Activated naive CD4-positive, alpha-beta T cell treated with anti-CD3 and anti-CD28 coated beads, Interleukin-2, amount 50 U/mL, for 72 hours (primary cell): ENCODE results near the gene GPR61. TPM values are rescaled to one million over a fixed set of nuclear protein-coding genes. Genes with fewer than 3 reads are reported as not detected.
A peak's percentile ranks its signal among the peaks of the same experiment; 100 is the strongest.

ENCODE experiments used
- ATAC-seq, 2 donors: fragments of 150-1000 bp; cut with Tn5 transposase; 2 replicates each; pipeline ENCODE4 v1.10.0; 2021; ENCODE audit warnings: mild to moderate bottlenecking in 2 of 2, moderate library complexity in 2 of 2
- DNase-seq, 2 donors: peaks; one replicate each; pipeline ENCODE4 v3.0.0; 2021 to 2022; ENCODE audit warnings: low spot score in 2 of 2
- H3K27ac Mint-ChIP-seq, 2 donors: one replicate each; pipeline ENCODE4 v1.8.0; 2022; ENCODE audit warnings: mild to moderate bottlenecking in 2 of 2, mixed read lengths in 2 of 2
- H3K36me3 Mint-ChIP-seq, 2 donors: one replicate each; pipeline ENCODE4 v1.8.0; 2022; ENCODE audit warnings: mixed read lengths in 2 of 2
- H3K9me3 Mint-ChIP-seq, 2 donors: one replicate each; pipeline ENCODE4 v1.8.0; 2022; ENCODE audit warnings: mixed read lengths in 2 of 2
- total RNA-seq, 2 donors: library from RNA; stranded (reverse); gene quantifications; one replicate each; pipeline ENCODE4 v1.2.3, GENCODE V29; 2022

Gene GPR61
- total RNA-seq, 2 donors from 2014 or later = 0.57 TPM; not detected in 1

DNA sequence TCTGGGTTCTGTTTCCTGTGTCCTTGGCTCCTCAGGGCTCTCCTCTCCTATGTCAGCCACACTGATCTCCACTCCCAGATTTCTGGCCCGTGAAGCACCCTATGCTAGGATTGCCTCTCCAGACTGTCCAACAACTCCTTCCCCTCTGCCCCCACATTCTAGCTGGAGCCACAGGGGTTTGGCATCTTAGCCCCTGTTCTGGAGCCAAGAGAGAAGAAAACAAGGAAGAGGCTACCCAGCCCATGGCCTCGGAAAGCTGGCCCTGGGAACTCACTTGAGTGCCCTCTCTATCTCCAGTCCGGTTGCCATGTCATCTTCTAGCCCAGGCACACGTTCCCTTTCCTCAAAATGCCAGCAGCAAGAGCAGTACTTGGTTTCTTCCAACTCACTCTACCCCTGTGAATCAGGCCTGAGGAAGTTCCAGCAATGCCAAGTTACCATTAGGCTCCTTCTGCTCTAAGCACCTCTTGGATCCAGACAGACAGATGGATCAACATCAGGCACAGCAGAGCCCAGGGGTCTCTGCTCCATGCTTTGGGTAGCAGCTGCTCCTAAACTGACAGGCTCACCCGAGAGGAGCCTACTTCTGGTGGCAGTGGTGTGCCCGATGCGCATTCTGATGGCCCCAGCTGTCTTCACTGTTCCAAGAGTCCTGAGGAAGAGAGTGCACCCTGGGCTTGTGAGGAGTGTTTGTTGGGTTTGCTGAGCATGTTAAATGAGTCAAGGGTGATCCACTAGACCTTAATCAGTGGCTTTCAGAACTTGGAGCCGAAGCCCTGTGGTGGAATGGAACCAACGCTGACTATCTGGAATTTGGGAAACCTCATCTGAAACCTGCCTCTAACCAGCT lies 11.6 kb upstream of the GPR61 start:
- H3K36me3 Mint-ChIP-seq = no peaks in the 10 kb centered on the region
- H3K27ac Mint-ChIP-seq = peak overlapping the region in 1 of 2 donors; percentile 19
- no peaks in the 10 kb centered on the region for H3K9me3 Mint-ChIP-seq
- no peak for ATAC-seq
- no peak for DNase-seq

DNA sequence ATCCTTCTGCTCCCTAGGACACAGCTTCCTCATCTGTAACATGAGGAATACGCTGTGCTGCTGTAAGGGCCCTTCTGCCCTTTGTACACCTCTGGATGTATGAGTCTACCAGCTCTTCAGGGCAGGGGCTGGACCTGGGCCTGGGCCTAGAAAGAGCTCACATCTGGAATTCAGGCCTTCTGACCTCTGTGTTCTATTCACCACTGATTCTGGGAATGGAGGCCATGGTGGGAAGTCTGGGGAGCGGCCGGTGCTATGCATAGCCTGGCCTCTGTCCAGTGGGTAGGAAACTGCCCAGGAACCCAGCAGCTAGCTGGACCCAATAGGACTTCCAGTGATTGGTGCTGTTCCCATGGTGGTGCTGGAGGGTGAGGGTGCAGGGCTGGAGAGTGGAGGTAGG lies 11.0 kb upstream of the GPR61 start:
- no peaks in the 10 kb centered on the region for H3K36me3 Mint-ChIP-seq

DNA sequence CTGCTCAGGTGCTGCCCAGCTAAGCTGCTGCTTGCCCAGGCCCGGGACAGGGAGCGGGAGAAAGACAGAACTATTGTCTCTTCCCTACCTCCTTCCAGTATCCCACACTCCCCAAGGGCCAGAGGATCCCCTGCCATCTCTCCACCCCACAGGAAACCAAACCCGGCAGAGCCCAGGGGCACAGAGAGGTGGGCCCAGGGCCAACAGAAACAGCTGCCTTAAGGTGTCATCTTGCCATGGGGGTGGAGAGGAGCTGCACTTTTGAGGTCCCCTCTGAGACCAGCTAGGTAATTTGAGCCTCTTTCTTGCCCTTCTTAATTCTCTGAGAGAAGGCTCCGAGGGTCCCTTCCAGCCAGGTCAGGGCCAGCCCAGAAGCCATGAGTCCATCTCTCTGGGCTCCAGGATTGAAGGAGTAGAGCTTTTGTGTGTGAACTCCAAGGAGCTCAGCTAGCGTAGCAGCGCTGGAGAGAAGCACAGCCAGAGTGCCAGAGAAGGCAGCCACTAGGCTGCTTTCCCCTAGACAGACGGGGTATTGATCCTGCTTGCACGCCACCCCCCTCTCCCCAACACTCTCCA lies 9.7 kb upstream of the GPR61 start:
- Mint-ChIP-seq H3K27ac (peak overlapping the region in 1 of 2 donors; percentile 40), H3K9me3 (no peaks in the 10 kb centered on the region), H3K36me3 (no peaks in the 10 kb centered on the region)
- no peak for ATAC-seq
- DNase-seq = no peak

More for the DNA sequence above, 11.0 kb upstream of the GPR61 start:
- DNase-seq = no peak
- ATAC-seq = no peak
- Mint-ChIP-seq H3K27ac (peak overlapping the region in 1 of 2 donors; percentile 65), H3K9me3 (no peaks in the 10 kb centered on the region)

DNA sequence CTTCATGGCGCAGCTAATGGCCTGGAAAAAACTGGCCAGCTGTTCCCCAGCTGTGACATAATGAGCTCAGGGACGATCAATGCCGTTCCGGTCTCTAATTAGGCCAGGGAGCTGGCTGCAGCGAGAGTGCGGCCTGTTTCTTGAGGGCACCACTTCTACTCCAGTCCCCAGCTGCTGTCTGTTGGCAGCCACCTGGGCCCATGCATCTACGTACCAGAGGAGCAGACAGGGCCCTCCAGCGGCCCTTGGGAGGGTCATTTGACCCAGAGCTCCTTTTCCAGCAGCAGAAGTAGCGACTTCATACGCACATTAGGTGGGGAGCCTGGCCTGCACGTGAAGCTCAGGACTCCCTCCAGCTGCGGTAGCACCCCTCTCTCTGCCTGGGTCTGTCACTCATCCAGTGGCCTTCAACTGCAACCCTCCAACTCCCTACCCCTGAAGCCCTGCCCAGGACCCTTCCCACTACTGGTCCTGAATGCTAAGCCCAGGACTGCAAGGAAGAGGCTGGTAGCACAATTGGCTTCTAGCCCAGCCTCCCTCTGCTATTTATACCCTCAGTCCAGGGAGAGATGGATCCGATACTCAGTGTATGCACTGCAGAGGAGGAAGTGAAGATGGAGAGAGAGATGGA lies 9.1 kb upstream of the GPR61 start:
- ATAC-seq = no peak
- Mint-ChIP-seq H3K27ac (peak overlapping the region; percentile 63 to 90), H3K9me3 (no peaks in the 10 kb centered on the region), H3K36me3 (no peaks in the 10 kb centered on the region)
- no peak for DNase-seq

DNA sequence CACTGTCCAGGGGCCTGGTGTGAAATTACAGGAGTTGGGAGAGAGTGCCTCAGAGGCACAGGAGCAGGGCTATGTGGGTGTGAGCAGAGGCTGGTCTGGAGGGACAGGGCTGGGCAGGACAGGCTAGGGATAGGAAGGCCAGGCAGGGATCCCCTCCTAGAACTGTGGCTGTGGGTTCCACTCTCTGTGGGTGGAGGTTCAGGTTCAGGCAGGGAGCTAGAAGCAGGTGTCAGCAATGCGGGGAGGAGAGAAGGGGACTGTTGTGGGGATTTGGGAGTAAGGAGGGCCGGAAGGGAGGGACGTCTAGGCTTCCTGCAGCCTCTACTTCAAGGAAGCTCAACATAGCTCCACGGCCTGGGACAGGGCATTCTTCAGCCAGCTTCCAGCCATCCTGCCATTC lies 8.3 kb upstream of the GPR61 start:
- Mint-ChIP-seq H3K36me3 (no peaks in the 10 kb centered on the region), H3K9me3 (no peaks in the 10 kb centered on the region), H3K27ac (peak overlapping the region; percentile 63 to 90)
- ATAC-seq (no peak), DNase-seq (no peak)

DNA sequence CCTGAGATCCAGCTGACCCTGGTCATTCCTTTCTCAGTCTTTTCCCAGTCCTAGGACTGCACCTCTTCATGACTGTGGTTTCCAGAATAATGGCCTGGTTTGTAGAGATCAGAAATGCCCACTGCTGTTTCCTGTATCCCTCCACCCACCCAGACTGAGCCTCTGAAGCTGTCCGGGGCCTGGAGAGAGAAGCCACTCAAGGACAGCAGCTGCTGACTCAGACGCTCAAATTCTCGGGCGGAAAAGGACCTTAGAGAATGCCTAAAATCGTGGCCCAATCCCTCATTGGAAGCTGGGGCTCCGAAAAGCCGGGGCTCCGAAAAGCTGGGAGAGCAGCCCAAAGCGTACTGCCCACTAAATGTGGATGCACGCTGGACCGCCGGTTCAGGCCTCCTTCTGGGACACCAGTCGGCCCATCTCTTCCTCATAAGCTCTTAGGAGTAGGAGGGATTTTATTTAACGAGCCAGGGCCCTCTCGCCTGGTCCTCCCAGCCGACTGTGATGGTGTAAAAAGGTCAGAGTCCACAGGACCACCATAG lies 7.8 kb upstream of the GPR61 start:
- Mint-ChIP-seq H3K36me3 (no peaks in the 10 kb centered on the region), H3K9me3 (no peaks in the 10 kb centered on the region), H3K27ac (peak overlapping the region; percentile 90)
- ATAC-seq (no peak), DNase-seq (no peak)

DNA sequence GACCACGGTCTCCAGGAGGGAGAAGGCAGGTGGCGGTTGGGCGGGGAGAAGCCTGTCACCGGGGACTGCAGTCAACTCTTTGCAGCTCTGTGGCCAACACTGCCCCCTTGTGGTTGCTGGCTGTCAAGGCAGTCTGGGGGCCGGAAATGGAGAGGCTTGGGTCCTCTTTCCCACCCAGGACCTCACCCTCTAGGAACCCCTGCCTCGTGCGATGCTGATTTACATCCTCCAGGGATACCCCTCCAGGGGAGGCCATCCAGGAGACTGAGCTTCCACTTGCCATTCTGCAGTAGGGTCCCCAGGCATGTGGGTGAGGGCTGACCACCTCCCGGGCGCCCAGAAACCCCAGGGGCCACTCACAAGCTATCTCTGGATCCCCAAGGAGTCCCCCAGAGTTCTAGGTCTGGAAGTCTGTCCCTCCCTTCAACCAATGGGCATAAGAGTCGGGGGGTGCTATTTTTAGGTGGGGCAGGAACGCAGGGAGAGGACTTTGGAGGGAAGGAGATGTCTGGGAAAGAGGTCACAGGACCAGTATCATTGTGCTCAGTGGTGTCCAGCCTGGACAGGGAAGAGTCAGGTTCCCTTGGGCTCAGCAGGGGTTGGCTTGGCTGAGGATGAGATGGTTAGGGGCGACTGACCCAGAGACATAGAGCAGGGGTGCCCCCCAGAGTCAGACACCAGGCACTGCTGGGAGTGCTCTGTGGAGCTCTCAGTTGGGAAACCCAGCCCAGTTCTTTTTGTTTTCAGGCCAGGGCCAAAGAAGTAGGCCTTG lies 7.1 kb upstream of the GPR61 start:
- no peaks in the 10 kb centered on the region for H3K9me3 Mint-ChIP-seq
- H3K27ac Mint-ChIP-seq = peak overlapping the region; percentile 90
- peak; percentile 90 to 91 for ATAC-seq
- DNase-seq = peak; percentile 90 to 97
- no peaks in the 10 kb centered on the region for H3K36me3 Mint-ChIP-seq

DNA sequence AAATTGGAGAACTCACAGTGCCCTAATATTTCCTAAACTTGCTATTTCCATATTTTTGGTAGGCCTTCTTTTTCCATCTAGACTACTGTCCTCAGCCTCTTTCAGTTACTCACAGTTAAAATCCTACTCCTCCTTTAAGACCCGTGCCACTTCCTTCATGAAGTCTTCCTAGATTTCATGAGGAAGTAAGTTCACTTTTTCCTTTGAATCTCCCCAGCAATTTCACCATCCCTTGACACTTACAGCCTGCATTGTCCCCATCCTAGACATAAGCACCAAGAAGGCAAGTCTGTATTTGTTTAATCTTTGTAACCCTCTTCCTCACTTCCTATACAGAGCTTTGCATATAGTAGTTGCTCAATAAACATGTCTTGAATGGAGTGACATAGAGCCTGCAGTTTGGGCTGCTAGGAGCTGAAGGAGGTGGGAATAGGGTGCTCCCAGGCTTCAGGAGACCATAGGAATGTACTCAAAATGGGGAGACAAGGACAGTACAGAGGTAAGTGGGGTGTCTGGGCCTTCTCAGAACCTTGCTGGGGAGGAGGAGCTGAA lies 5.3 kb upstream of the GPR61 start:
- H3K27ac Mint-ChIP-seq = no peak overlapping the region
- H3K36me3 Mint-ChIP-seq = no peaks in the 10 kb centered on the region
- no peaks in the 10 kb centered on the region for H3K9me3 Mint-ChIP-seq
- DNase-seq = no peak
- no peak for ATAC-seq

DNA sequence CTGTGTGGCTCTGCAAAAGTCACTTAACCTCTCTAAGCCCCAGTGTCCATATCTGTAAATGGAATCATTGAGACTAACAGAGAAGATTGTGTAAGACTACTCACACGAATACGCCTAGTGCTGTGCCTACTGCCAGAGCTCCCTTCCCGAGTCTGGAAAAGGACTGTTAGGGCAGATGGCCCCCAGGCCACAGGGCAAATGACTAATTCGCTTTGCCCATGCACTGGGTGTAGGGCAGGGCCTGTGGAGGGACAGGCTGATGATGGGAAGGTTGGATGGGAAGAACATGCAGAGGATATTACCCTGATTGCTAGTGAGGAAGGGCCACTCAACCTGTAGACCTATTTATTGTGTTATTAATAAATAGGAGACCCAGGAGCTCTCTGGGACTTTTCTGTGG lies 4.2 kb upstream of the GPR61 start:
- no peak for ATAC-seq
- Mint-ChIP-seq H3K36me3 (no peaks in the 10 kb centered on the region), H3K9me3 (no peaks in the 10 kb centered on the region), H3K27ac (no peak overlapping the region)
- DNase-seq = no peak

DNA sequence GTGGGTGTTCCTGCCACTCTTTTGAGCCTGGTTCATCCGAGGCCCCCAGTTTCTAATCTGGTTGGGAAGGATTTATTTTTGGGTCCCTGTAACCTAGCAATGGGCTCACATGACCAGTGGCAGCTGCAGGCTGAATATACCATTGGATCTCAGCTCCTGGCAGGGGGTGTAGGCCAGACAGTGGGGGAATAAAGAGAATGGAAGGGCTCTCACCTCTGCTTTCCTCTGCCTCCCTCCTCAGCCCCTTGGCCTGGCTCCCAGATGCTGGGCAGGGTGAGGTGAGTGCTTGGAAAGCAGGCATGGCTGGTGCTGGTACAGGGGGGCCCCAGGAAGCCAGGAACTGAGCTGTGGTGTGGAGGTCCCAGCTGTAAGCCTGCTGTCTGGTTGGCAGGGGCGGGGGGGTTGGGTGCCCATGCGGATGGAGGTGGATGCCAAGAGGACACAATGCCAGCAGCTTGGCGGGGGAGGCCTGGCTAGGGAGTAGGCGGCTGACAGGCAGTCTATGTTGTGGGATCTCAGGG lies 3.6 kb upstream of the GPR61 start:
- ATAC-seq = no peak
- H3K9me3 Mint-ChIP-seq = no peaks in the 10 kb centered on the region
- no peak for DNase-seq
- H3K27ac Mint-ChIP-seq = no peak overlapping the region
- no peaks in the 10 kb centered on the region for H3K36me3 Mint-ChIP-seq

DNA sequence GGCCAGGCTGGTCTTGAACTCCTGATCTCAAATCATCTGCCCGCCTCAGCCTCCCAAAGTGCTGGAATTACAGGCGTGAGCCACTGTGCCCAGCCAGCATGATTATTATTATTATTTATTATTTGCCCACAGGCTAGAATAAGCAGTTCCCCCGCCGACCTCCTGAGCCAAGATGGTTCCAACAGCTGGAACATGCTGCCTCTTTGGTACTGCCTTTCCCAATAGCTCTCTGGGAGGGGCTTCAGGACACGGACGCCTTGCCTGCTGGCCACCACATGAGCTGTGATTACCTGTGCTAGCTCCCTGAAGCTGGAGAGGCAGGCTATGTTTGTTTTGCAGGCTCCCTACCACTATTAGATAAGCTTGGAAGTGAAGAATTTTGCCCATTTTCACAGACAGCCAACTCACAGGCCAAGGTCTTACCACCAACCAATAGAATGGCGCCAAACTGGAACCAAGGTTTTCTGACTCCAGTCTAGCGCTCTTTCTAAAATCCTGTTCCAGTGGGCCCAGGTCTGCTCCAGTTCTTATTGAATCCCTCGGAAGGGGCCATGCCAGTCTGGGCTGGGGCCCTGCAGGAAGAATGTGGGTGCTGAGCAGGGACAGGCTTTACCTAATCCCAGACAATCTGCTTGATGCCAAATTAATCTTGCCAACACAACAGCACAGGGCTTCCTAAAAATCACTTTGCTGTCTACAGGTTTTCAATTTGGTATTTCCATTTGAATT lies 2.1 kb upstream of the GPR61 start:
- no peaks in the 10 kb centered on the region for H3K36me3 Mint-ChIP-seq
- no peak overlapping the region for H3K27ac Mint-ChIP-seq
- ATAC-seq = no peak
- no peak for DNase-seq
- H3K9me3 Mint-ChIP-seq = no peaks in the 10 kb centered on the region

DNA sequence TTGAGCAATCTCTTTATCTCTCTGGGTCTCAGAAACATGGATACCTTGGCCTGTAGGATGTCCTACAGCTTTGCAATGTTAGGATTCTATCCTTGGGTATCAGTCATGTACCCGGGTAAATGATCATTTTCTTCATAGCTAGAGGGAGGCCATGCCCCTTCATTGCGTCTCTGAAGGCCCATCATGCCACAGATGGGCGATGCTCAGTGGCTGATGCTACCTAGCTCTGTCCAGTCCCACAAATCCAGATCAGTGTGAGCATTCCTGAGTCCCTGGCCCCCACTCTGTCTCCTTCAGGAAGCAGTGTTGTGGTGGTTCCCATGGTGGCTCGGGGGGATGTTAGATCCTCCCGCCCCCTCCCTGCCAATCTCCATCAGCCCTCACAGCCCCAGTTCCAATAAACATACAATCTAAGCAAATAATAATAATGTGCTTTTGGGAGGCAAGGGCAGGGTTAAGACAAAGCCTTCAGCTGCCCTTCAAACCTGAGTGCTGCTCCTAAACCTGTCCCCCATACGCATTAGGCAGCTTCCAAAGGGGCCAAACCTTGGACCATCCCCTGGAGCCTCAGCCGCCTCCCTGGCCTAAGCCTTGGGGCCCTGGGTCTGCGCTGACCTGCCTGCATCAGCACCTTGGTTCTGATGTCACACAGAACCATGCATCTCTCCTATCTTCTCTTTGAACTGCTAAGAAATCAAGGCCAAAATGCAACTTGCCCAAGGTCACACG lies 681 bp upstream of the GPR61 start:
- H3K27ac Mint-ChIP-seq = no peak overlapping the region
- DNase-seq (no peak), ATAC-seq (no peak)
- H3K9me3 Mint-ChIP-seq = no peaks in the 10 kb centered on the region
- no peaks in the 10 kb centered on the region for H3K36me3 Mint-ChIP-seq

DNA sequence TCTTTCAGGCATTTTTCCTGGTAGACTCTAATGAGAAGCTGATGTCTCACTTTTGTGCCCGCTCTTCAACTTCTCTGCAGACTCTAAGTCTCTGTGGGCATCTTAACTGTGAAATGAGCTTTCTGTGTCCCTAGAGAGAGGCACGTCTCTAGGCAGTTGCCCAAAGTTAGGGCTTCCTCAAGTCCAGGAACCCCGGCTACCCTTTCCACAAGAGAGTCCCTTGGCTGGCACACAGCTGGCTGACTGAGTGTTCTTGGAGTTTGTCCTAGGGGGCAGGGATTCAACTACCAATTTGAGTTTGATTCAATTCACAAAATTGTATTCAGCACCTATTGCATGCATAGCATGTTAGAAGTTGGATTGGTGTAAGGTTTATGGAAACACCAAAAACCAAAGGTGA lies 1.4 kb downstream of the GPR61 start:
- Mint-ChIP-seq H3K9me3 (no peaks in the 10 kb centered on the region), H3K27ac (peak overlapping the region in 1 of 2 donors; percentile 72), H3K36me3 (no peaks in the 10 kb centered on the region)
- DNase-seq = no peak
- ATAC-seq = no peak

DNA sequence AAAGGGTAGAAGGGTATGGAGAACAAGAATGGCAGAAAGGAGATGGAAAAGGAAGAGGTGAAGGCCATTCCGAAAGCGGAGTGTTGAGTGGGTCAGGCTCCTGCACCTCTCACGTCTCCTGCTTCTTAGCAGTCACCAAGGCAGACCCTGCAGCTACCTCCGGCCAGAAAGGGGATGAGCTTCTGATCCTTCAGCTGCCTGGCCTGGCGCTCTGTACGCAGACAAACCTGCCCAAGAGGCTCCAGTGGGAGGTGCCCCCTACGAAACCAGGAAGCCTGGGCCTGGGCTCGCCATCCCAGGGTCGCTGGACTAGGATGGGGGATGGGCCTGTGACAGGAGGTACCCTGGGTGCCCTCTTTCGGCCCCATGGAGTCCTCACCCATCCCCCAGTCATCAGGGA lies 3.0 kb downstream of the GPR61 start:
- Mint-ChIP-seq H3K9me3 (no peaks in the 10 kb centered on the region), H3K36me3 (peaks cover 0 to 3% of the 10 kb centered on the region in 2 donors)

DNA sequence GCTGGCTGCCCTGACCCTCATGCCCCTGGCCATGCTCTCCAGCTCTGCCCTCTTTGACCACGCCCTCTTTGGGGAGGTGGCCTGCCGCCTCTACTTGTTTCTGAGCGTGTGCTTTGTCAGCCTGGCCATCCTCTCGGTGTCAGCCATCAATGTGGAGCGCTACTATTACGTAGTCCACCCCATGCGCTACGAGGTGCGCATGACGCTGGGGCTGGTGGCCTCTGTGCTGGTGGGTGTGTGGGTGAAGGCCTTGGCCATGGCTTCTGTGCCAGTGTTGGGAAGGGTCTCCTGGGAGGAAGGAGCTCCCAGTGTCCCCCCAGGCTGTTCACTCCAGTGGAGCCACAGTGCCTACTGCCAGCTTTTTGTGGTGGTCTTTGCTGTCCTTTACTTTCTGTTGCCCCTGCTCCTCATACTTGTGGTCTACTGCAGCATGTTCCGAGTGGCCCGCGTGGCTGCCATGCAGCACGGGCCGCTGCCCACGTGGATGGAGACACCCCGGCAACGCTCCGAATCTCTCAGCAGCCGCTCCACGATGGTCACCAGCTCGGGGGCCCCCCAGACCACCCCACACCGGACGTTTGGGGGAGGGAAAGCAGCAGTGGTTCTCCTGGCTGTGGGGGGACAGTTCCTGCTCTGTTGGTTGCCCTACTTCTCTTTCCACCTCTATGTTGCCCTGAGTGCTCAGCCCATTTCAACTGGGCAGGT lies 3.8 kb downstream of the GPR61 start:
- Mint-ChIP-seq H3K27ac (peak overlapping the region in 1 of 2 donors; percentile 27), H3K36me3 (peaks cover 4 to 11% of the 10 kb centered on the region in 2 donors), H3K9me3 (no peaks in the 10 kb centered on the region)
- ATAC-seq = no peak
- no peak for DNase-seq

More for the DNA sequence above, 3.0 kb downstream of the GPR61 start:
- no peak for DNase-seq
- no peak overlapping the region for H3K27ac Mint-ChIP-seq
- ATAC-seq = no peak
